ENCODE results near the gene EEIG1. TPM values are rescaled to one million over a fixed set of nuclear protein-coding genes. Genes with fewer than 3 reads are reported as not detected.

EEIG1 gene
- 14.0 and 26.3 TPM in 2 replicates for total RNA-seq

GRCh38 chr9:127980706-127981558, at the start of gene EEIG1:
EEIG1 (minus strand) TSS chr9:127980989; CDS start chr9:127980137, 852 bp downstream.

DNA sequence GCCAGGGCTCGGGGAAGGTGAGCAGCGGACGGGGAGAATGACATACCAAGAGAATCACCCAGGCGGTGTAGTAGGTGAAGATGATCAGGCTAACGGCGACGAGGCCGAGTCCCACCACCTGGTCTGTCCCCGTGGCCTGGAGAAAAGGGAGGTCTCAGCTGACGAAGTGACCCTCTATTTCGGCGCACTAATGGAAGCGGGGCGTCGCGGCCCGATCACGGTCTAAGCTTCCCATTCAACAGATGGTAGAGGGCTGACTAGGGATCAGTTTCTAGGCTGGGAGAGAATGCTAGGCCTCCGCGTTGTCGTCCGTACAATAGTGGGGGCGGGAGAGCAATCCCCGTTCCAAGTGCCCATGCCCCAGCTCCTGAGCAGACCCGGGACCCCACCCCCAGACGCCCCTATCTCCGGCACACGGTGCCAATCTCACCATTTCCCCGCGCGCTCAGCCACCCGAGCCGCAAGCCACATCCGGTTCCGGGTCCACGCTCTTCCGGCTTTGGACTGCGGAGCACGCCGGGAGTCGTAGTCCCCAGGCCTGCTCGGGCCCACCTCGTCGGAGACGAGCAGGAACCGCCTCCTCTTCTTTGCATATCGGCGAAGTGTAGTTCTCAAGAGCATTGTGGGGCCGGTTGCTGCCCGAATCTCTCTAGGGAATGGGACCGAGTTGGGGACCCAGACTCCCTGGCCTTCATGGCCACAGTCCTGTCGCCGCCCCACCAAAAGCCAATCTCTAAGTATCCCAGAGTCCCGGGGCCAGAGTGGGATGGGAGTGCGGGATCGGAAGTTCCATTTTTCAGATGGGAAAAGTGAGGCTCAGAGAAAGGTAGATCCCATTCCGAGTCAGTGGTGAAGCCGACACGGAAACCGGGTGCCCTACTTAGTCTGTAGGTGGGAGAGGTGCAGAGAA, 43.1 kb downstream of the EEIG1 start, which contains the start of gene DPM2:
DPM2 (minus strand) TSS at position 467 of the 910 bp plus-strand sequence; CDS start at position 433, 34 bp downstream.

Other genes with a start within 250 kb of the EEIG1 start
- gene TOR2A, start 245.7 kb downstream of the EEIG1 start, total RNA-seq: 8.2 and 9.0 TPM in 2 replicates
- gene SH2D3C, start 202.3 kb downstream of the EEIG1 start, total RNA-seq: 0.22 TPM in 1 of 2 replicates, not detected in the other
- 51.1 and 70.5 TPM in 2 replicates for gene CDK9, start 195.0 kb downstream of the EEIG1 start, total RNA-seq
- gene FPGS, start 178.1 kb downstream of the EEIG1 start, total RNA-seq: 98.4 and 114 TPM in 2 replicates
- gene ENG, start 126.3 kb downstream of the EEIG1 start, total RNA-seq: 47.7 and 72.3 TPM in 2 replicates
- 23.2 and 39.1 TPM in 2 replicates for gene AK1, start 103.3 kb downstream of the EEIG1 start, total RNA-seq
- 39.6 and 44.8 TPM in 2 replicates for gene ST6GALNAC6, start 81.4 kb downstream of the EEIG1 start, total RNA-seq
- gene ST6GALNAC4, start 63.9 kb downstream of the EEIG1 start, total RNA-seq: 40.1 and 95.6 TPM in 2 replicates
- 1.8 and 2.7 TPM in 2 replicates for gene PIP5KL1, start 50.2 kb downstream of the EEIG1 start, total RNA-seq
- 14.7 and 18.0 TPM in 2 replicates for gene DPM2, start 43.1 kb downstream of the EEIG1 start, total RNA-seq
- gene NAIF1, start 86.3 kb upstream of the EEIG1 start, total RNA-seq: 9.4 and 10.6 TPM in 2 replicates
- gene SLC25A25, start 87.2 kb upstream of the EEIG1 start, total RNA-seq: 24.3 and 36.1 TPM in 2 replicates
- 73.3 and 90.3 TPM in 2 replicates for gene PTGES2, start 146.7 kb upstream of the EEIG1 start, total RNA-seq
- not detected in 2 replicates for gene LCN2, start 168.5 kb upstream of the EEIG1 start, total RNA-seq
- gene BBLN, start 179.3 kb upstream of the EEIG1 start, total RNA-seq: 40.3 and 41.9 TPM in 2 replicates
- 47.1 and 63.0 TPM in 2 replicates for gene CIZ1, start 210.6 kb upstream of the EEIG1 start, total RNA-seq
- 17.1 and 47.0 TPM in 2 replicates for gene DNM1, start 222.4 kb upstream of the EEIG1 start, total RNA-seq

Data from placental pericyte (primary cell).